Measurements from ENCODE around the gene KDM4C. TPM values are rescaled to one million over a fixed set of nuclear protein-coding genes. Genes with fewer than 3 reads are reported as not detected.

KDM4C gene
- total and polyA plus RNA-seq, 2 of the 8 experiments (the other 6 are each of a cell fraction or from before 2014, with no cell fraction given), result 13.0 to 26.1 TPM

DNA sequence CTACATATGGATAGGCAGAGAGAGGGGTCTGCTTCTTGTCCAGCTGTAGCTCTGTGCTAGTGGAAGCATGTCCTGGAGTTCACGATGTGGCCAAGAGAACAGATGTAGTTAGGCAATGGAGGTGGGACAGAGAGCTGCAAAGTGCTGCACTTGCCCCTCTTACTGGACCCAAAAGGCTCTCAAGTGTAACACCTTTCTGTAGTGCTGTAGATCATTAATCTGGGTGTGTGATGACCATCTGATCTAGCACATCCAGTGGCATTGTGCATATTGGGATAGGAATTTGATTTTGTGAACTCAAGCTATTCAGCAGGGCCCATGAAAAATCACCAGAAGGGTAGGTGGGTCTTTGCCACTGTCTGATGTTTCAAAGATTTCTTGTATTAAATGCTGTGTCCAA lies 151.4 kb downstream of the KDM4C start (continued):
- TF ChIP-seq, protein P1, sequence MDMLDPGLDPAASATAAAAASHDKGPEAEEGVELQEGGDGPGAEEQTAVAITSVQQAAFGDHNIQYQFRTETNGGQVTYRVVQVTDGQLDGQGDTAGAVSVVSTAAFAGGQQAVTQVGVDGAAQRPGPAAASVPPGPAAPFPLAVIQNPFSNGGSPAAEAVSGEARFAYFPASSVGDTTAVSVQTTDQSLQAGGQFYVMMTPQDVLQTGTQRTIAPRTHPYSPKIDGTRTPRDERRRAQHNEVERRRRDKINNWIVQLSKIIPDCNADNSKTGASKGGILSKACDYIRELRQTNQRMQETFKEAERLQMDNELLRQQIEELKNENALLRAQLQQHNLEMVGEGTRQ (IDR thresholded peaks at IDR 0.05; ENCODE audit: low read length), result no peak
- TF ChIP-seq POU5F1 (IDR thresholded peaks at IDR 0.05; ENCODE audit: low read depth, low read length) (no peak), EP300 (IDR thresholded peaks at IDR 0.05; ENCODE audit: borderline replicate concordance in 1 of 2, low read depth in 2 of 2, low read length in 2 of 2) (no peak), JUND (IDR thresholded peaks at IDR 0.05; ENCODE audit: low read length) (no peak), ASH2L (IDR thresholded peaks at IDR 0.05; ENCODE audit: low read length) (no peak), SP2 (IDR thresholded peaks at IDR 0.05; ENCODE audit: low read length) (no peak), CREB1 (IDR thresholded peaks at IDR 0.05) (no peak), RAD21 (IDR thresholded peaks at IDR 0.05 in 1 of 2, conservative IDR thresholded peaks at IDR 0.05 in 1 of 2; ENCODE audit: low read depth in 2 of 2, low read length in 2 of 2) (no peak), GTF2F1 (IDR thresholded peaks at IDR 0.05; ENCODE audit: borderline replicate concordance, low read depth, low read length) (no peak)

Data from H1 (cell line).